Calu3 (cell line): ENCODE measurements around the gene ITGB1. TPM values are rescaled to one million over a fixed set of nuclear protein-coding genes. Genes with fewer than 3 reads are reported as not detected.
"Not testable (repeated sequence)": the region's sequence is repeated elsewhere in the genome, so short reads cannot be mapped to it uniquely, and the experiment has no call there.

Experiments used
- BruUV-seq: library from RNA; stranded (reverse); fragments of 400-500 nt; replicated peaks from 2 replicates; lab custom pipeline; 2021; lab: Mats Ljungman, UMichigan
- CTCF ChIA-PET: fragments of 300-600 bp; sonication (Branson Sonifier 250); formaldehyde crosslinking; loops from one replicate; lab custom pipeline; 2022; ENCODE audit warnings: antibody characterized with exemption; lab: Charles Lee
- DNase-seq: peaks from one replicate; pipeline ENCODE4 v3.0.0; 2022
- H3K27ac Mint-ChIP-seq: one replicate; pipeline ENCODE4 v1.8.0; 2022; ENCODE audit warnings: mixed read lengths; ENCODE audit not compliant: unreplicated experiment
- H3K27me3 Mint-ChIP-seq: one replicate; pipeline ENCODE4 v1.8.0; 2022; ENCODE audit warnings: mixed read lengths; ENCODE audit not compliant: unreplicated experiment
- H3K36me3 Mint-ChIP-seq: one replicate; pipeline ENCODE4 v1.8.0; 2022; ENCODE audit warnings: mild to moderate bottlenecking, moderate library complexity, mixed read lengths; ENCODE audit not compliant: insufficient read depth, unreplicated experiment
- H3K4me1 Mint-ChIP-seq: one replicate; pipeline ENCODE4 v1.8.0; 2022; ENCODE audit warnings: mild to moderate bottlenecking, low read depth, mixed read lengths; ENCODE audit not compliant: unreplicated experiment
- H3K4me3 Mint-ChIP-seq: one replicate; pipeline ENCODE4 v1.8.0; 2022; ENCODE audit warnings: mild to moderate bottlenecking, low read depth, moderate library complexity, mixed read lengths; ENCODE audit not compliant: unreplicated experiment
- H3K9me3 Mint-ChIP-seq: one replicate; pipeline ENCODE4 v1.8.0; 2022; ENCODE audit warnings: low read depth, mixed read lengths; ENCODE audit not compliant: unreplicated experiment
- intact Hi-C: fragments of 100-400 bp; cut with micrococcal nuclease; formaldehyde crosslinking; loops from one replicate; pipeline ENCODE4 v1.10.0; 2022; ENCODE audit not compliant: unreplicated experiment
- total RNA-seq: library from RNA; stranded (reverse); gene quantifications from 2 replicates; pipeline ENCODE4 v1.2.3, GENCODE V29; 2022
- TF ChIP-seq, protein P1 (sequence below): fragments of 200-600 bp; IDR thresholded peaks from one replicate; pipeline ENCODE4 v1.8.0; 2022; ENCODE audit warnings: antibody characterized with exemption; ENCODE audit not compliant: unreplicated experiment

Gene ITGB1
- total RNA-seq, 1 experiment from 2014 or later = 1,455 TPM

- no peaks in the 10 kb centered on the region for H3K9me3 Mint-ChIP-seq
- H3K27ac Mint-ChIP-seq = peak overlapping the region; percentile 54
- BruUV-seq = no TSS peak
- TF ChIP-seq, protein P1, sequence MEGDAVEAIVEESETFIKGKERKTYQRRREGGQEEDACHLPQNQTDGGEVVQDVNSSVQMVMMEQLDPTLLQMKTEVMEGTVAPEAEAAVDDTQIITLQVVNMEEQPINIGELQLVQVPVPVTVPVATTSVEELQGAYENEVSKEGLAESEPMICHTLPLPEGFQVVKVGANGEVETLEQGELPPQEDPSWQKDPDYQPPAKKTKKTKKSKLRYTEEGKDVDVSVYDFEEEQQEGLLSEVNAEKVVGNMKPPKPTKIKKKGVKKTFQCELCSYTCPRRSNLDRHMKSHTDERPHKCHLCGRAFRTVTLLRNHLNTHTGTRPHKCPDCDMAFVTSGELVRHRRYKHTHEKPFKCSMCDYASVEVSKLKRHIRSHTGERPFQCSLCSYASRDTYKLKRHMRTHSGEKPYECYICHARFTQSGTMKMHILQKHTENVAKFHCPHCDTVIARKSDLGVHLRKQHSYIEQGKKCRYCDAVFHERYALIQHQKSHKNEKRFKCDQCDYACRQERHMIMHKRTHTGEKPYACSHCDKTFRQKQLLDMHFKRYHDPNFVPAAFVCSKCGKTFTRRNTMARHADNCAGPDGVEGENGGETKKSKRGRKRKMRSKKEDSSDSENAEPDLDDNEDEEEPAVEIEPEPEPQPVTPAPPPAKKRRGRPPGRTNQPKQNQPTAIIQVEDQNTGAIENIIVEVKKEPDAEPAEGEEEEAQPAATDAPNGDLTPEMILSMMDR = no peak
- H3K36me3 Mint-ChIP-seq = peaks cover 84% of the 10 kb centered on the region
- H3K4me3 Mint-ChIP-seq = no peak overlapping the region
- intact Hi-C loops = loop anchor here (5.0 kb wide), 1 partner anchor 33 kb away; no protein-coding TSS in a partner anchor
- CTCF ChIA-PET = no interaction called here
- H3K27me3 Mint-ChIP-seq = no peaks in the 10 kb centered on the region
- DNase-seq = no peak
- H3K4me1 Mint-ChIP-seq = peaks cover 33% of the 10 kb centered on the region
Observed at GRCh38 chr10:32909456-32909855, 48.6 kb downstream of the ITGB1 start.

DNA sequence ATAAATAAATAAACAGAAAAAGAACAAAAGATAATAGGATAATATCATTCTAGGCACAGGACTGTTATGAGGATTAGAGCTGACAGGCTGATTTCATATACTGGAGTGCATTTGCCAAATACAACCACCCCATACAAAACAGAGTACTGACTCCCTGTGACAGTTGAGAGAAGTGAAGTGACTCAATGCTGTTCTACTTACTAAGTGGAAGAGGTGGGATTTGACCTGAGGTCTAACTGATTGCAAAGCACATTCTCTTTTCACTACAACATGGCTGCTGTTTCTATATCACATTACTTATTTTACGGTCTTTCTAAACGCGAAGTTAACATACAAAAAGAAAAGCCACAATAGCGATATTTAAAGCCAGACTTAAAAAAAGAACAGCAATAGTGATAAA lies 51.4 kb downstream of the ITGB1 start:
- peaks cover 84% of the 10 kb centered on the region for H3K36me3 Mint-ChIP-seq
- CTCF ChIA-PET = no interaction called here
- TF ChIP-seq, protein P1 = no peak
- H3K4me1 Mint-ChIP-seq = peaks cover 11% of the 10 kb centered on the region
- no peak overlapping the region for H3K4me3 Mint-ChIP-seq
- intact Hi-C loops = loop anchor here (5.0 kb wide), 1 partner anchor 36 kb away; no protein-coding TSS in a partner anchor
- no peak for DNase-seq
- H3K9me3 Mint-ChIP-seq = no peaks in the 10 kb centered on the region
- no peak overlapping the region for H3K27ac Mint-ChIP-seq
- no peaks in the 10 kb centered on the region for H3K27me3 Mint-ChIP-seq
- BruUV-seq = no TSS peak

GRCh38 chr10:32905466-32905865 lies 52.6 kb downstream of the ITGB1 start:
- Mint-ChIP-seq H3K9me3 (no peaks in the 10 kb centered on the region), H3K4me3 (no peak overlapping the region), H3K4me1 (peaks cover 8% of the 10 kb centered on the region), H3K27me3 (no peaks in the 10 kb centered on the region), H3K36me3 (peaks cover 82% of the 10 kb centered on the region), H3K27ac (no peak overlapping the region)
- intact Hi-C loops = loop anchor here (5.0 kb wide), 1 partner anchor 37 kb away; no protein-coding TSS in a partner anchor
- no peak for DNase-seq
- no TSS peak for BruUV-seq
- TF ChIP-seq, protein P1 = no peak
- CTCF ChIA-PET = no interaction called here

- no peak for DNase-seq
- H3K9me3 Mint-ChIP-seq = no peaks in the 10 kb centered on the region
- no peaks in the 10 kb centered on the region for H3K27me3 Mint-ChIP-seq
- intact Hi-C loops = no loop called here
- CTCF ChIA-PET = no interaction called here
- H3K36me3 Mint-ChIP-seq = peaks cover 79% of the 10 kb centered on the region
- peaks cover 8% of the 10 kb centered on the region for H3K4me1 Mint-ChIP-seq
- no peak overlapping the region for H3K4me3 Mint-ChIP-seq
- TF ChIP-seq, protein P1 = no peak
- no peak overlapping the region for H3K27ac Mint-ChIP-seq
- BruUV-seq = no TSS peak
Observed at GRCh38 chr10:32901815-32902214, 56.2 kb downstream of the ITGB1 start.

GRCh38 chr10:32895200-32895968 lies 62.6 kb downstream of the ITGB1 start:
- intact Hi-C loops = loop anchor here (5.0 kb wide), 1 partner anchor 112 kb away; no protein-coding TSS in a partner anchor
- CTCF ChIA-PET, H3K4me3 Mint-ChIP-seq, H3K27me3 Mint-ChIP-seq, DNase-seq, H3K9me3 Mint-ChIP-seq, H3K4me1 Mint-ChIP-seq, BruUV-seq: not testable (repeated sequence)
- peak overlapping the region; percentile 64 for H3K27ac Mint-ChIP-seq
- peaks cover 89% of the 10 kb centered on the region for H3K36me3 Mint-ChIP-seq
